ENCODE data around the gene FRA10AC1.

- TF ChIP-seq POLR2A (IDR thresholded peaks at IDR 0.05) = no peak
- no peak for TF ChIP-seq CTCF (IDR thresholded peaks at IDR 0.05)
Measured at GRCh38 chr10:93672890-93673289, 29.5 kb downstream of the FRA10AC1 start.

All from body of pancreas (tissue), 4 donors.